IMR-90 (cell line): ENCODE data around the gene TMCC1. TPM values are rescaled to one million over a fixed set of nuclear protein-coding genes. Genes with fewer than 3 reads are reported as not detected.

Experiments used
- ATAC-seq: fragments of 200-7000 bp; cut with Tn5 transposase; 2 replicates; pipeline ENCODE4 v1.9.1; 2020; ENCODE audit warnings: low read depth, mild to moderate bottlenecking, moderate library complexity
- BruUV-seq: library from RNA; stranded (reverse); fragments of 400-500 nt; replicated peaks from 2 replicates; lab custom pipeline; 2021; lab: Mats Ljungman, UMichigan
- CTCF ChIA-PET: fragments of 300-600 bp; formaldehyde crosslinking; extraction: SDS; loops from one replicate; lab custom pipeline; 2021; ENCODE audit warnings: antibody characterized with exemption; lab: Yijun Ruan, JAX
- POLR2A ChIA-PET: fragments of 300-600 bp; sonication (Branson Sonifier 250); formaldehyde crosslinking; loops from one replicate; lab custom pipeline; 2022; ENCODE audit warnings: antibody characterized with exemption; ENCODE audit not compliant: unreplicated experiment; lab: Charles Lee
- DNase-seq: peaks from one replicate; pipeline ENCODE4 v3.0.0; 2013
- H2AFZ ChIP-seq: replicated peaks from 2 replicates; pipeline ENCODE3; 2013; ENCODE audit warnings: low read length, mild to moderate bottlenecking; ENCODE audit not compliant: poor library complexity
- H2AK5ac ChIP-seq: 2 replicates; pipeline ENCODE4 v1.6.1; 2013; ENCODE audit warnings: low read depth, low read length, inconsistent platforms
- H2AK9ac ChIP-seq: replicated peaks from 2 replicates; pipeline ENCODE3; 2013; ENCODE audit warnings: mild to moderate bottlenecking, low read depth, low read length, moderate library complexity; ENCODE audit not compliant: poor library complexity
- H2BK120ac ChIP-seq: 2 replicates; pipeline ENCODE4 v1.6.1; 2013; ENCODE audit warnings: low read depth, low read length, inconsistent platforms
- H2BK15ac ChIP-seq: 3 replicates; pipeline ENCODE4 v1.6.1; 2013; ENCODE audit warnings: low read depth, low read length, inconsistent platforms
- H2BK20ac ChIP-seq: 2 replicates; pipeline ENCODE4 v1.6.1; 2013; ENCODE audit warnings: low read depth, mild to moderate bottlenecking, inconsistent platforms, low read length, moderate library complexity
- H2BK5ac ChIP-seq: 2 replicates; pipeline ENCODE4 v1.6.1; 2013; ENCODE audit warnings: mild to moderate bottlenecking, low read depth, low read length, inconsistent platforms; ENCODE audit not compliant: poor library complexity, severe bottlenecking
- H3K14ac ChIP-seq: replicated peaks from 2 replicates; pipeline ENCODE4 v1.6.1; 2013; ENCODE audit warnings: low read depth, low read length, inconsistent platforms
- H3K18ac ChIP-seq: 2 replicates; pipeline ENCODE4 v1.6.1; 2013; ENCODE audit warnings: low read depth, low read length, control low read depth
- H3K23ac ChIP-seq: 2 replicates; pipeline ENCODE4 v1.6.1; 2013; ENCODE audit warnings: low read depth, low read length, inconsistent platforms
- H3K27ac ChIP-seq: 2 replicates; pipeline ENCODE4 v1.5.1; 2013; ENCODE audit warnings: mild to moderate bottlenecking, control low read depth, low read length; ENCODE audit not compliant: insufficient read depth
- H3K27me3 ChIP-seq: 2 replicates; pipeline ENCODE4 v1.6.1; 2013; ENCODE audit warnings: low read length; ENCODE audit not compliant: control insufficient read depth, insufficient read depth
- H3K36me3 ChIP-seq: 2 replicates; pipeline ENCODE4 v1.6.1; 2013; ENCODE audit warnings: low read length, mixed read lengths; ENCODE audit not compliant: control insufficient read depth, insufficient read depth
- H3K4ac ChIP-seq: 2 replicates; pipeline ENCODE4 v1.6.1; 2013; ENCODE audit warnings: low read depth, low read length, inconsistent platforms
- H3K4me1 ChIP-seq: 2 replicates; pipeline ENCODE4 v1.6.1; 2013; ENCODE audit warnings: low read length, mixed read lengths; ENCODE audit not compliant: control insufficient read depth, insufficient read depth
- H3K4me2 ChIP-seq: 2 replicates; pipeline ENCODE4 v1.6.1; 2013; ENCODE audit warnings: low read depth, mild to moderate bottlenecking, control low read depth, low read length, moderate library complexity
- H3K4me3 ChIP-seq: 2 replicates; pipeline ENCODE4 v1.5.1; 2013; ENCODE audit warnings: low read depth, mild to moderate bottlenecking, control low read depth, low read length, moderate library complexity; ENCODE audit not compliant: insufficient read depth
- H3K56ac ChIP-seq: 2 replicates; pipeline ENCODE4 v1.6.1; 2013; ENCODE audit warnings: low read length, inconsistent platforms; ENCODE audit not compliant: insufficient read depth; ENCODE audit errors: extremely low read depth
- H3K79me1 ChIP-seq, 2 experiments: 2 replicates each; pipeline ENCODE4 v1.6.1; 2013; ENCODE audit warnings: low read length in 2 of 2, inconsistent platforms in 1 of 2, low read depth in 1 of 2
- H3K9ac ChIP-seq: 2 replicates; pipeline ENCODE4 v1.6.1; 2013; ENCODE audit warnings: low read depth, low read length, control low read depth
- H3K9me1 ChIP-seq: 2 replicates; pipeline ENCODE4 v1.6.1; 2013; ENCODE audit warnings: low read length, inconsistent platforms; ENCODE audit not compliant: insufficient read depth
- H3K9me3 ChIP-seq: 2 replicates; pipeline ENCODE4 v1.6.1; 2013; ENCODE audit warnings: low read length; ENCODE audit not compliant: control insufficient read depth, insufficient read depth
- H4K20me1 ChIP-seq: 2 replicates; pipeline ENCODE4 v1.6.1; 2013; ENCODE audit warnings: low read length, inconsistent platforms; ENCODE audit not compliant: insufficient read depth
- H4K5ac ChIP-seq: 2 replicates; pipeline ENCODE4 v1.6.1; 2013; ENCODE audit warnings: mild to moderate bottlenecking, low read depth, low read length, control low read depth
- H4K8ac ChIP-seq, 2 experiments: 2 replicates each; pipeline ENCODE4 v1.6.1; 2013; ENCODE audit warnings: low read depth in 2 of 2, low read length in 2 of 2, control low read depth in 1 of 2, inconsistent platforms in 1 of 2
- H4K91ac ChIP-seq: 2 replicates; pipeline ENCODE4 v1.6.1; 2013; ENCODE audit warnings: low read depth, low read length, inconsistent platforms; ENCODE audit not compliant: insufficient read depth
- CHD1 ChIP-seq: IDR thresholded peaks from 2 replicates; pipeline ENCODE4 v1.6.1; 2012; ENCODE audit warnings: low read depth, low read length, improper control_type of control experiment
- FOS ChIP-seq: fragments of 150-350 bp; IDR thresholded peaks from 2 replicates; pipeline ENCODE4 v1.6.1; 2016; ENCODE audit warnings: low read depth, low read length
- MAFK ChIP-seq: IDR thresholded peaks from 2 replicates; pipeline ENCODE4 v1.6.1; 2012; ENCODE audit warnings: low read depth, low read length, improper control_type of control experiment
- MAZ ChIP-seq: IDR thresholded peaks from 2 replicates; pipeline ENCODE4 v1.6.1; 2012; ENCODE audit warnings: low read depth, mild to moderate bottlenecking, low read length, improper control_type of control experiment, moderate library complexity, borderline replicate concordance
- RAD21 ChIP-seq: IDR thresholded peaks from 2 replicates; pipeline ENCODE4 v1.6.1; 2012; ENCODE audit warnings: low read length, improper control_type of control experiment
- RCOR1 ChIP-seq: IDR thresholded peaks from 2 replicates; pipeline ENCODE4 v1.6.1; 2012; ENCODE audit warnings: mild to moderate bottlenecking, low read length, improper control_type of control experiment; ENCODE audit not compliant: insufficient replicate concordance
- USF2 ChIP-seq: fragments of 150-350 bp; IDR thresholded peaks from 2 replicates; pipeline ENCODE4 v1.6.1; 2017; ENCODE audit warnings: mild to moderate bottlenecking, antibody characterized with exemption, low read length, low read depth
- WGBS, 2 experiments: methylation state at CpG; one replicate each; pipeline versions ENCODE4 v1.1.5 to v1.1.7; 2013; ENCODE audit warnings: missing lambda C conversion rate in 2 of 2; ENCODE audit not compliant: insufficient read length in 1 of 2; ENCODE audit errors: extremely low coverage in 2 of 2; 5-methylcytosine and 5-hydroxymethylcytosine counted together
- dilution Hi-C: fragments of 300-500 bp; cut with HindIII; formaldehyde crosslinking; loops from one replicate; pipeline ENCODE4 v1.14.3; 2018; ENCODE audit warnings: low sequenced_read_pairs; ENCODE audit not compliant: unreplicated experiment
- in situ Hi-C: fragments of 300-500 bp; cut with MboI; formaldehyde crosslinking; loops from 3 replicates; pipeline ENCODE4 v1.14.3; 2019; ENCODE audit warnings: low sequenced_read_pairs, inconsistent platforms, mixed read lengths
- intact Hi-C: fragments of 100-400 bp; cut with micrococcal nuclease; formaldehyde crosslinking; loops from 2 replicates; pipeline ENCODE4 v1.10.0; 2022
- polyA plus RNA-seq, 3 experiments: library from polyadenylated mRNA; depleted of rRNA; stranded (reverse); fragments of >200 nt; gene quantifications; 2 replicates each; pipeline ENCODE4 v1.2.3, GENCODE V29; 2012; ENCODE audit warnings: low replicate concordance in 1 of 3
- total RNA-seq: library from RNA; depleted of rRNA; stranded (reverse); fragments of >200 nt; gene quantifications from 2 replicates; pipeline ENCODE4 v1.2.3, GENCODE V29; 2012

The TMCC1 gene
- total and polyA plus RNA-seq, 2 of the 4 experiments (the other 2 are of a cell fraction) = 5.0 to 7.3 TPM

- Histone ChIP-seq H4K8ac (peak overlapping the region; percentile 64 to 95), H2BK20ac (peak overlapping the region; percentile 93), H2AFZ (peak overlapping the region; percentile 79), H3K4me1 (peaks cover 20% of the 10 kb centered on the region), H3K4me2 (no peak overlapping the region), H4K5ac (peak overlapping the region; percentile 35), H3K4ac (peak overlapping the region; percentile 94), H3K23ac (no peak overlapping the region), H3K9me1 (peaks cover 11% of the 10 kb centered on the region), H4K91ac (peak overlapping the region; percentile 95), H2BK5ac (peak overlapping the region; percentile 59), H2BK120ac (peak overlapping the region; percentile 97), H3K14ac (peak overlapping the region; percentile 95), H3K79me1 (peaks cover 0 to 8% of the 10 kb centered on the region in 2 experiments; a peak in 1 of 4 replicates), H3K4me3 (no peak overlapping the region), H3K9ac (no peak overlapping the region), H2BK15ac (peak overlapping the region; percentile 91; the same call in 1 of the 3 replicates), H2AK5ac (peak overlapping the region; percentile 99), H3K56ac (no peak overlapping the region), H3K18ac (peak overlapping the region; percentile 55), H3K27me3 (no peaks in the 10 kb centered on the region), H3K27ac (peak overlapping the region; percentile 55), H2AK9ac (peak overlapping the region; percentile 94), H3K36me3 (no peaks in the 10 kb centered on the region), H4K20me1 (no peaks in the 10 kb centered on the region), H3K9me3 (no peaks in the 10 kb centered on the region)
- dilution Hi-C loops = no loop called here
- in situ Hi-C loops = loop anchor here (25.0 kb wide), 1 partner anchor 462 kb away; the partner anchor contains the start of gene ALG1L2
- CTCF ChIA-PET = interaction anchor here (1.2 kb wide), 1 partner anchor 135 kb away, joined by 3 read pairs; no protein-coding TSS in a partner anchor
- no TSS peak for BruUV-seq
- TF ChIP-seq FOS (no peak), MAFK (no peak), USF2 (no peak), RCOR1 (no peak), RAD21 (no peak), CHD1 (no peak), MAZ (no peak)
- POLR2A ChIA-PET = no interaction called here
- no peak for DNase-seq
- no peak for ATAC-seq
- intact Hi-C loops = loop anchor here (10.0 kb wide), 1 partner anchor 380 kb away; no protein-coding TSS in a partner anchor
- 80% methylated on average over 1 of the region's 12 CpGs; no CpG with 5 or more reads in 1 of the 2 experiments for WGBS, 2 experiments
Measured at GRCh38 chr3:129625072-129625874, 268.2 kb downstream of the TMCC1 start.
